ENCODE data around the gene CRYBB2.

DNA sequence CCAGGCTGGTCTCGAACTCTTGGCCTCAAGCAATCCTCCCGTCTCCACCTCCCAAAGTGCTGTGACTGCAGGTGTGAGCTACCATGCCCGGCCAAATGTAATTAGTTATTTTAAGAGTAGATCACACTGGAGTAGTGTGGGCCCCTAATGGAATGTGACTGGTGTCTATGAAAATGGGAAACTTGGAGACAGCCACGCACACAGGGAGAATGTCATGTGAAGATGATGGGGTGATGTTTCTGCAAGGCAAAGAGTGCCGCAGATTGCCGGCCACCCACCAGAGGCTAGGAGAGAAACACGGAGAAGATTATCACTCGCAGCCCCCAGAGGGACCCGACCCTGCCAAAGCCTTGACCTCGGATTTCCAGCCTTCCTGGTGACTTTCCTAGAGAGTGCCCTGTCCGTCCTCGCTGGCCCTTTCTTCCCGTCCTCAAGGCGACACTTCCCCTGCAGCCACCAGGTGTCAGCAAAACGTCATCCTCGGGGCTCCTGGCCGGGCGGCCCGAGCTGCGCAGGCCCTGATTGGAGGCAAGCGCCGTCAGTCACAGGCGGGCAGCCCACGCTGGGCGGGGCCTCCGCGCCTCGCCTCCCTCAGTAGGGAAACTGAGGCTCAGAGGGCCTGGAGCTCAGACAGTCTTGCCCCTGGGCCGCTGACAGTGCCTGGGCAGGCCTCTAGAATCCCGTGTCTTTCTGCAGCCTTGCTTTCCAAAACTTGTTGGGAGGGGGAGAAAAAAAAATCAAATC lies 16.3 kb downstream of the CRYBB2 start:
- TF ChIP-seq, protein P1, sequence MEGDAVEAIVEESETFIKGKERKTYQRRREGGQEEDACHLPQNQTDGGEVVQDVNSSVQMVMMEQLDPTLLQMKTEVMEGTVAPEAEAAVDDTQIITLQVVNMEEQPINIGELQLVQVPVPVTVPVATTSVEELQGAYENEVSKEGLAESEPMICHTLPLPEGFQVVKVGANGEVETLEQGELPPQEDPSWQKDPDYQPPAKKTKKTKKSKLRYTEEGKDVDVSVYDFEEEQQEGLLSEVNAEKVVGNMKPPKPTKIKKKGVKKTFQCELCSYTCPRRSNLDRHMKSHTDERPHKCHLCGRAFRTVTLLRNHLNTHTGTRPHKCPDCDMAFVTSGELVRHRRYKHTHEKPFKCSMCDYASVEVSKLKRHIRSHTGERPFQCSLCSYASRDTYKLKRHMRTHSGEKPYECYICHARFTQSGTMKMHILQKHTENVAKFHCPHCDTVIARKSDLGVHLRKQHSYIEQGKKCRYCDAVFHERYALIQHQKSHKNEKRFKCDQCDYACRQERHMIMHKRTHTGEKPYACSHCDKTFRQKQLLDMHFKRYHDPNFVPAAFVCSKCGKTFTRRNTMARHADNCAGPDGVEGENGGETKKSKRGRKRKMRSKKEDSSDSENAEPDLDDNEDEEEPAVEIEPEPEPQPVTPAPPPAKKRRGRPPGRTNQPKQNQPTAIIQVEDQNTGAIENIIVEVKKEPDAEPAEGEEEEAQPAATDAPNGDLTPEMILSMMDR (IDR thresholded peaks at IDR 0.05): peak in 5 of 6 experiments; percentile 60 to 92 (median 69)
- TF ChIP-seq POLR2A (IDR thresholded peaks at IDR 0.05): no peak
